ENCODE results near the gene TGFBR3.

TGFBR3 gene

DNA sequence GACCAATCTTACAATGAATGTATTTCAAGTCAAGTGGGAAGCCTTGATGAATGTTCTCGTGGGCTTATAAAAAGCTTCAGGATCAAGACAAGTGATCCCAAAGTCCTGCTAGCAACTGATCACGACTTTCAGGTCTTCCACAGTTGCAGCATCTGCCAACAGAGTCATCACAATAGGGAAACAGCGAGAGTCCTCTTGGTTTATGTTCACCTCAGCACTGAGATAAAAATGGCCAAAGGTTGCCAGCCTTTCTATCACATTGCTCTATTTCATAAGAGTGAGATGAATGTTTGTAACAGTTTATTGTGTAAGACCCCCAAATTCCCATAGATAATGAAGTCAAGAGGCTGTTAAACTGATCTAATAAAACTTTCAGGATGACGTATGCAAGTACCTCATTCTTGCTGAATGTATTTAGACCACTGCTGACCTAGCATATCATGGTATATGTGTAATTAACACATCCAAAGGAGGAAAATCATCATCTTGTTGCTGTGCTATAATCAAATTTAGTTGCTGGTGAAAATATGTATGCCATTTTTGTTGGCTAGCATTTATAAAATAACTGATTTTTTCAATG is 150.6 kb downstream of the TGFBR3 start:
- no peak overlapping the region for H3K4me3 ChIP-seq (ENCODE audit: low read depth, low read length)
- TF ChIP-seq, protein P1, sequence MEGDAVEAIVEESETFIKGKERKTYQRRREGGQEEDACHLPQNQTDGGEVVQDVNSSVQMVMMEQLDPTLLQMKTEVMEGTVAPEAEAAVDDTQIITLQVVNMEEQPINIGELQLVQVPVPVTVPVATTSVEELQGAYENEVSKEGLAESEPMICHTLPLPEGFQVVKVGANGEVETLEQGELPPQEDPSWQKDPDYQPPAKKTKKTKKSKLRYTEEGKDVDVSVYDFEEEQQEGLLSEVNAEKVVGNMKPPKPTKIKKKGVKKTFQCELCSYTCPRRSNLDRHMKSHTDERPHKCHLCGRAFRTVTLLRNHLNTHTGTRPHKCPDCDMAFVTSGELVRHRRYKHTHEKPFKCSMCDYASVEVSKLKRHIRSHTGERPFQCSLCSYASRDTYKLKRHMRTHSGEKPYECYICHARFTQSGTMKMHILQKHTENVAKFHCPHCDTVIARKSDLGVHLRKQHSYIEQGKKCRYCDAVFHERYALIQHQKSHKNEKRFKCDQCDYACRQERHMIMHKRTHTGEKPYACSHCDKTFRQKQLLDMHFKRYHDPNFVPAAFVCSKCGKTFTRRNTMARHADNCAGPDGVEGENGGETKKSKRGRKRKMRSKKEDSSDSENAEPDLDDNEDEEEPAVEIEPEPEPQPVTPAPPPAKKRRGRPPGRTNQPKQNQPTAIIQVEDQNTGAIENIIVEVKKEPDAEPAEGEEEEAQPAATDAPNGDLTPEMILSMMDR (IDR thresholded peaks at IDR 0.05; ENCODE audit: insufficient read depth, low read depth, low read length, missing control alignments): no peak
- no peak for DNase-seq (ENCODE audit: low read depth)

DNA sequence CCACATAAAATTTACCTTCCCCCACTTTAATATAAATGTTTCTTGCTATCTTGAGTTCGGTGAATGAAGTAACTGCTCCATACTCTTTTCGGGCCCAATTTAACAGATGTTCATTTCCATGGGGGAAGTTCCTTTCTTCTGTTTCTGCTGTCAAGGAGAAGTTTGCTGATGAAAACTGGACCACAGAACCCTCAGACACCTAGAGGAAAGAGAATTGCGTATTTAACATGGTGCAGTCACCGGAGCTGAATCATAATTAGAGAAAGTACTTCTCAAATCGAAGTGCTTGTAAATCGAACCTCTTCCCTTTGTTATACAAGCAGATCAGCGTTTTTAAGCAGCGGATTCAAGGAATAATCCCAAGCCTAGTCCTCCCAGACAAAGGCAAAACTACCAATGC is 151.2 kb downstream of the TGFBR3 start:
- no peak overlapping the region for H3K4me3 ChIP-seq (ENCODE audit: low read depth, low read length)
- DNase-seq (ENCODE audit: low read depth): no peak
- TF ChIP-seq, protein P1 (IDR thresholded peaks at IDR 0.05; ENCODE audit: insufficient read depth, low read depth, low read length, missing control alignments): no peak

DNA sequence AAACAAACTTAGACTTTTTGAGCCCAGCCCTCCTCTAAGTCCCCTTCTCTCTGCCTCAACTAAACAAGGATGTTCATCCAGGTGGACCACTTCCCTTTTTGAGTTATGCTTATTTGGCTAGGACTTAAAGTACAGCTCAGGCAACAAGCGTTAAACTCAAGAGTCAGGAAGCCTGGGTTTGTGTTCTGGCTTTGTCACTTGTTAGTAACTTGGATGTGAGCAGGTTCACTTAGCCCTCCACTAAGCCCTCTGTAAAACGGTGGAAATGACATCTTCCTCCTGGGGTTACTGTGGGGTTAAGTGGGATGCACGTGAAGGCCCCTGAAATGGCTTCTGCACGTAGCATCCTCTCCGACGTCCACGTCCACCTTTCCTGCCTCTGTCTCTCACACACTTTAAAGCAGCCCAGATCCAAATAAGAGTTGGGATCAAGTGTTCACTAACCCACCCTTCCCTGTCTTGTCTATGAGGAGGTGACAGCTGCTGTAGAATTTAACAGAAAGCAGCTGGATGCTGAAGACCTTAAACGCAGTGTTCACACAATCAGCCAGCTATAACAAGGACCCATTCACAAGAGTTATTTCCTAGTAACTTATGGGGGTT is 152.7 kb downstream of the TGFBR3 start:
- TF ChIP-seq, protein P1 (IDR thresholded peaks at IDR 0.05; ENCODE audit: insufficient read depth, low read depth, low read length, missing control alignments): no peak
- DNase-seq (ENCODE audit: low read depth): no peak
- H3K4me3 ChIP-seq (ENCODE audit: low read depth, low read length): no peak overlapping the region

DNA sequence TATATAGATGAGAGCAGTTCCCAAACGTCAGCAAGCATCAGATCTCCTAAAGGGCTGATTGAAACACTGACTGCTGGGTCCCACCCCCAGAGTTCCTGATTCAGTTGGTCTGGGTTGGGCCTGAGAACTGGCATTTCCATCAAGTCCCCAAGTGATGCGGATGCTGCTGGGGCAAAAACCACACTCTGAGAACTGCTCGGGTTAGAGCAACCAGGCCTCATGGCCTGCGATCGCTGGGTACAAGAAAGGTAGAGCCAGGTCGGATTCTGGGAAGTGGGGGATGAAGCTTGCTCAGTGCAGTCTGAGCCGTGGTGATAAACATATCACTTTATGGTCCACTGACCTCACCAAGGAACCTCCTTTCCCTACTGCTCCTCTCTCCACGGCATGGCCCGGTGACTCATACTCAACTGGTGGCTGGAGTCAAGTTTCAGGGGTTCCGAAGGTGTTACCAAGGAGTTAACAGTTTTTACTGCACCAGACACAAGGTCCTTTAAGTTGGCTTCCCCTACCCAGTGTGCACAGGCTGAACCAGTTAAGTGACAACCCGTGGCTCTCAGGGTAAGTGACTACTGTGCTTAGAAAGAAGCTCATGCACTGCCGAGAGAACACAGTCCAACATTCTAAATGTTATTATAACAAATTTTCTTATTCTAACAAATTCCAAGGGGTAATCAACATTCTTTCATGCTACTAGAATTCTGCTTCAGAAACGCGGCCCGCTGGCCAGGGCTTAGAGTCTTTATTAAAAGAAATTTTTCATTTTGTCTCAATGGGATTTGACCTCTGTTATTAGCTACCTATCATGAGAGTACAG is 153.5 kb downstream of the TGFBR3 start:
- DNase-seq (ENCODE audit: low read depth): peak; percentile 44
- no peak overlapping the region for H3K4me3 ChIP-seq (ENCODE audit: low read depth, low read length)
- TF ChIP-seq, protein P1 (IDR thresholded peaks at IDR 0.05; ENCODE audit: insufficient read depth, low read depth, low read length, missing control alignments): no peak

DNA sequence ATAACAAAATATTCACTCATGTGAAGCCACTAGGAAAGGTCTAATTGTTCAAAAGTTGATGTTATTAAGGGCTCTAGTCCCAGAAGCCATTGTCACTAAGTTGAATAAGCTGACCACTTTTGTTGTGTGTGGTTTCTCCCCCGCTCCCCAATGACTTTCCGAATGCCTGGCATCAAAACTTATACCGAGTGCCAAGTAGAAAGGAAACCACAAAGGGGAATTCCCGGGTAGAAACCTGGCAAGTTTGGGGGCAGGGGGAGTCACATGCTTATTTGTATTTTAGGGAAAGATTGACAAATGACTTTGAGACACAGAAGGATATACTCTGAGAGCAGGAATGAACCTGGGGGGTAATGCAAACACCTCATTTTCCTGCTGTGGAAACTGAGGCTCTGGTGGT is 154.1 kb downstream of the TGFBR3 start:
- TF ChIP-seq, protein P1 (IDR thresholded peaks at IDR 0.05; ENCODE audit: insufficient read depth, low read depth, low read length, missing control alignments): no peak
- no peak overlapping the region for H3K4me3 ChIP-seq (ENCODE audit: low read depth, low read length)
- no peak for DNase-seq (ENCODE audit: low read depth)

DNA sequence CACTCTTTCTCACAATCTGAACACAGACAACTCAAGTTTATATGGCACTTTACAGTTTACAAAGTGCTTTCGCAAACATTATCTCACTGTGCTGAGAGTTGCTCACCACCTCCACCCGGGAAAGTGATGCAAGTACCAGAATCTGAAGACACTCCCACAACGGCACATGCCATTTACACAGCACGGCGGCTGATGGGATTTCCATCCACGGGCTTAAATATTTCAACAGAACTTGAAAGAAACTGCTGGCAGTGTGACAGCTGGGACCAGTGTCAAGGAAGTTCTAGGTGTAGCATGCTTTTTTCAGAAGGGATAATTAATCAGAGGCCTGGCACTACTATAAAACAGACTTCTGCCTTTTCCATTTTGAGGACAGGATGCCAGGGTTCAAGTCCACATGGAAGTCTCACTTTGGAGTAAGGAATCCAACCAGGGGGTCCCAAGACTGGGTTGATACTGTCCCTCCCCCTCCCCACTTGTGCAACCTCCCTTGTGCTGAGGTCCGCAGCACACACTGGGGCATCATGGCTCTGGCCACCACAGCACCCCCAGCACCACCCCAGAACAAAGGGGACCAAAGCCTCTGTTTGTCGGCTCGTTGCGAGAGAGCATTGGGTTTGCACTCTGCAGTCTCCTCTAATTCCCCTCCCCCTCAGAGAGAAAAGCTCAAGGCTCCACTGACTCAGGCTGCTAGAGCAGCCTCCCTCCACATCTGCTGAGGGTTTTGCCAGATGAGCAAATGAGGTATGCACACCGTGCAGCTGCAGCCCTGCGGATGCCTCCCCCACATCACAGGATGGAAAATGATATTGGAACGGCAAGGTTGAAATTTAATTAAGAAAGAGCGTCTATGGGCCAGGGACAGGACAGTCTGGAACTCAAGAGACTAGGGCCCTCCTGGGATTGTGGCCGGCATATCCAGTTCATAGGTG is 154.9 kb downstream of the TGFBR3 start:
- TF ChIP-seq, protein P1 (IDR thresholded peaks at IDR 0.05; ENCODE audit: insufficient read depth, low read depth, low read length, missing control alignments): no peak
- H3K4me3 ChIP-seq (ENCODE audit: low read depth, low read length): no peak overlapping the region
- no peak for DNase-seq (ENCODE audit: low read depth)
